Activated T-cell treated with anti-CD3 and anti-CD28 coated beads, Interleukin-2, amount 50 U/mL, for 1 hour (primary cell): ENCODE data around the gene NEURL1B.

Source experiments
- DNase-seq: peaks from one replicate; pipeline ENCODE4 v3.0.0-alpha.2; 2020

NEURL1B gene

GRCh38 chr5:172683645-172684471, 42.8 kb downstream of the NEURL1B start:
- peak; percentile 58 for DNase-seq

- DNase-seq: no peak
These were observed 44.0 kb downstream of the NEURL1B start for GRCh38 chr5:172685091-172685490.

- DNase-seq: no peak
These were observed 45.0 kb downstream of the NEURL1B start for GRCh38 chr5:172686111-172686510.

- DNase-seq: no peak
These were observed 45.7 kb downstream of the NEURL1B start for GRCh38 chr5:172686539-172687390.

GRCh38 chr5:172687940-172688339, 46.9 kb downstream of the NEURL1B start:
- DNase-seq: no peak

GRCh38 chr5:172688349-172689217, 47.5 kb downstream of the NEURL1B start:
- peak; percentile 32 for DNase-seq

- no peak for DNase-seq
These were observed 48.1 kb downstream of the NEURL1B start for GRCh38 chr5:172689218-172689572.

- no peak for DNase-seq
These were observed 48.7 kb downstream of the NEURL1B start for GRCh38 chr5:172689801-172690200.

- DNase-seq: no peak
These were observed 49.4 kb downstream of the NEURL1B start for GRCh38 chr5:172690258-172691075.

- no peak for DNase-seq
These were observed 50.8 kb downstream of the NEURL1B start for GRCh38 chr5:172691886-172692285.

- no peak for DNase-seq
These were observed 51.4 kb downstream of the NEURL1B start for GRCh38 chr5:172692451-172692850.

GRCh38 chr5:172692981-172693380, 51.9 kb downstream of the NEURL1B start:
- DNase-seq: no peak

- no peak for DNase-seq
These were observed 53.0 kb downstream of the NEURL1B start for GRCh38 chr5:172694061-172694460.

GRCh38 chr5:172694541-172694940, 53.5 kb downstream of the NEURL1B start:
- DNase-seq: no peak

GRCh38 chr5:172695232-172696054, 54.4 kb downstream of the NEURL1B start:
- no peak for DNase-seq

- DNase-seq: no peak
These were observed 55.2 kb downstream of the NEURL1B start for GRCh38 chr5:172696171-172696849.

GRCh38 chr5:172697123-172698121, 56.4 kb downstream of the NEURL1B start:
- DNase-seq: peak; percentile 75

- no peak for DNase-seq
These were observed 58.4 kb downstream of the NEURL1B start for GRCh38 chr5:172699423-172699822.

- no peak for DNase-seq
These were observed 58.9 kb downstream of the NEURL1B start for GRCh38 chr5:172699999-172700364.
